Activated CD8-positive, alpha-beta T cell treated with anti-CD3 and anti-CD28 coated beads, Interleukin-2, amount 10 ng/mL, durations not matched to agents 7 days and 5 days (primary cell): Measurements from ENCODE around the gene OR52K2. TPM values are rescaled to one million over a fixed set of nuclear protein-coding genes. Genes with fewer than 3 reads are reported as not detected.

Experiments used
- ATAC-seq: fragments of 150-1000 bp; cut with Tn5 transposase; one replicate; pipeline ENCODE4 v1.10.0; 2021; ENCODE audit warnings: moderate library complexity
- CTCF ChIA-PET: fragments of 350-600 bp; sonication (Branson Sonifier 250); formaldehyde crosslinking; loops from one replicate; lab custom pipeline; 2021; ENCODE audit warnings: antibody characterized with exemption; lab: Charles Lee
- POLR2A ChIA-PET: fragments of 350-600 bp; sonication (Branson Sonifier 250); formaldehyde crosslinking; loops from one replicate; lab custom pipeline; 2021; ENCODE audit warnings: antibody characterized with exemption; lab: Charles Lee
- DNase-seq: peaks from one replicate; pipeline ENCODE4 v3.0.0-alpha.2; 2020
- H3K27ac Mint-ChIP-seq: one replicate; pipeline ENCODE4 v1.8.0; 2021; ENCODE audit warnings: mild to moderate bottlenecking, mixed read lengths
- H3K27me3 Mint-ChIP-seq: one replicate; pipeline ENCODE4 v1.8.0; 2021; ENCODE audit warnings: low read depth, mixed read lengths
- H3K36me3 Mint-ChIP-seq: one replicate; pipeline ENCODE4 v1.8.0; 2021; ENCODE audit warnings: low read depth, mixed read lengths
- H3K4me1 Mint-ChIP-seq: one replicate; pipeline ENCODE4 v1.8.0; 2021; ENCODE audit warnings: low read depth, mixed read lengths
- H3K4me3 Mint-ChIP-seq: one replicate; pipeline ENCODE4 v1.8.0; 2021; ENCODE audit warnings: mild to moderate bottlenecking, mixed read lengths
- H3K9me3 Mint-ChIP-seq: one replicate; pipeline ENCODE4 v1.8.0; 2022; ENCODE audit warnings: mixed read lengths; ENCODE audit not compliant: insufficient read depth
- total RNA-seq, 2 experiments: library from RNA; stranded (reverse); gene quantifications; one replicate each; pipeline ENCODE4 v1.2.3, GENCODE V29; 2021

The OR52K2 gene
- total RNA-seq, 2 experiments from 2014 or later, result not detected

GRCh38 chr11:4459500-4459899 lies 10.4 kb downstream of the OR52K2 start:
- peaks cover 6% of the 10 kb centered on the region for H3K36me3 Mint-ChIP-seq
- CTCF ChIA-PET, result interaction anchor here (1.1 kb wide), 1 partner anchor 278 kb away, joined by 3 read pairs; no protein-coding TSS in a partner anchor
- H3K9me3 Mint-ChIP-seq, result peaks cover 4% of the 10 kb centered on the region
- ATAC-seq (no peak), DNase-seq (no peak)
- peaks cover 22% of the 10 kb centered on the region for H3K4me1 Mint-ChIP-seq
- H3K4me3 Mint-ChIP-seq, result no peak overlapping the region
- POLR2A ChIA-PET, result no interaction called here
- H3K27me3 Mint-ChIP-seq, result peaks cover 9% of the 10 kb centered on the region
- H3K27ac Mint-ChIP-seq, result no peak overlapping the region

DNA sequence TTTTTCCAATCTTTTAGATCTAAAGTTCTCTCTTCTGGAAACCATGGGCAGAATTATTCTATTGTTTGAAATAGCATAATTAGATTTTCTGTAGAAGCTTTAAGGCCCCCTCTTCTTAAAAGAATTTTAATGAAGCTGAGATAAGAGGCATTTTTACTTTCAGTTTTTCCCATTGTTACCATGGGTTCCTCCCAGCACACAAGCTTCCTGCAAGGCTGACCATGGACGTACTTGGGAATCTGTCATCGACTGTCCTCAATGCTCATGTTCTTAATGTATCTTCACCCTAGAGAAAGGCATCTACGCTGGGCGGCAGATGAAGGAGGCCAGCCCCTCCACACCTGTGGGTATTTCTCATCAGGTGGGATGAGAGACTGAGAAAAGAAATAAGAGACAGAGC lies 11.1 kb downstream of the OR52K2 start:
- no peak for DNase-seq
- POLR2A ChIA-PET, result no interaction called here
- peaks cover 16% of the 10 kb centered on the region for H3K4me1 Mint-ChIP-seq
- no peak overlapping the region for H3K4me3 Mint-ChIP-seq
- no peak overlapping the region for H3K27ac Mint-ChIP-seq
- no peak for ATAC-seq
- CTCF ChIA-PET, result no interaction called here
- peaks cover 11% of the 10 kb centered on the region for H3K9me3 Mint-ChIP-seq
- H3K27me3 Mint-ChIP-seq, result peaks cover 12% of the 10 kb centered on the region
- peaks cover 8% of the 10 kb centered on the region for H3K36me3 Mint-ChIP-seq

- H3K4me1 Mint-ChIP-seq, result peaks cover 7% of the 10 kb centered on the region
- CTCF ChIA-PET, result no interaction called here
- H3K36me3 Mint-ChIP-seq, result peaks cover 8% of the 10 kb centered on the region
- no peak overlapping the region for H3K4me3 Mint-ChIP-seq
- DNase-seq (no peak), ATAC-seq (no peak)
- peak overlapping the region; percentile 5 for H3K27ac Mint-ChIP-seq
- H3K9me3 Mint-ChIP-seq, result peaks cover 11% of the 10 kb centered on the region
- peaks cover 13% of the 10 kb centered on the region for H3K27me3 Mint-ChIP-seq
- POLR2A ChIA-PET, result no interaction called here
These were observed 15.4 kb downstream of the OR52K2 start for GRCh38 chr11:4464216-4465159.

DNA sequence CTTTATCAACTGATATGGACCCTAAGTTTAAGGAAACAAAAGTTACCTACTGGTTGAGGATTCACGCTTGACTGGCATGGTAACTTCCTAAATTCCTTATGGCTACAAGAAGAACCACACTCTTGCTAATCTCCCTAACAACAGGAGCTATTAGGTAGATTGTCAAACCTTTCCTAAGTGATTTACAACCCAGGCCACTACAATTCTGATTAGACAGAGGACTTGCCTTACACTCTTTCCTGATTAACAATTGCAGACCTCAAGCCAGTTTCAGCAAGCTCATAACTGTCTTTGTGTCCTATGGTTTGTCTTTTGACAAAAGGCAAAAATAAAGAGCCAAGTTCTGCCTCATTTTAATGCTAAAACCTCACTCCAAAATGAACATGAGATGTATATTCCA lies 16.3 kb downstream of the OR52K2 start:
- Mint-ChIP-seq H3K36me3 (peaks cover 8% of the 10 kb centered on the region), H3K27ac (no peak overlapping the region), H3K27me3 (peaks cover 18% of the 10 kb centered on the region), H3K9me3 (peaks cover 11% of the 10 kb centered on the region), H3K4me1 (peaks cover 5% of the 10 kb centered on the region), H3K4me3 (no peak overlapping the region)
- no peak for ATAC-seq
- POLR2A ChIA-PET, result no interaction called here
- CTCF ChIA-PET, result no interaction called here
- DNase-seq, result no peak

- peaks cover 23% of the 10 kb centered on the region for H3K27me3 Mint-ChIP-seq
- ChIA-PET CTCF (no interaction called here), POLR2A (no interaction called here)
- no peak overlapping the region for H3K27ac Mint-ChIP-seq
- ATAC-seq, result no peak
- peaks cover 11% of the 10 kb centered on the region for H3K9me3 Mint-ChIP-seq
- no peak overlapping the region for H3K4me3 Mint-ChIP-seq
- peaks cover 5% of the 10 kb centered on the region for H3K4me1 Mint-ChIP-seq
- peaks cover 8% of the 10 kb centered on the region for H3K36me3 Mint-ChIP-seq
- DNase-seq, result no peak
These were observed 17.2 kb downstream of the OR52K2 start for GRCh38 chr11:4466131-4466870.

DNA sequence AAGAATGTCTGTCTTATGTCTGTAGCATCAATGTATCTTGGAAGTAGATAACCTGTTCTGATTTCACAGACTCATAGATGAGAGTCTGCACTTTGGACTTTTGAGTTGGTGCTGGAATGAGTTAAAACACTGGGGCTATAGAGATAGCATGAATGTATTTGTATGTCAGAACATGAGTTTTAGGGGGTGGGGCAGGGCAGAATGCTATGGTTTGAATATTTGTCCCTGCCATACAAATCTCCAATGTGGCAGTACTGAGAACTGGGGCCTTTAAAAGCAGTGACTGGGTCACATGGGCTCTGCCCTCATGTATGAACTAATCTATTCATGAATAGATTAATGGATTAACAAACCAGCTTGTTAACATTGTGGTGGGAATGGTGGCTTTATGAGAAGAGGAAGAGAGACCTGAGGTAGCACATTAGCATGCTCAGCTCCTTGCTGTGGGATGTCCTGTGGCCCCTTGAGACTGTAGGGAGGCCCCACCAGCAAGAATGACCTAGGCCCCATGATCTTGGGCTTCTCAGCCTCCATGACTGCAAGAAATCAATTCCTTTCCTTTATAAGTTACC lies 17.9 kb downstream of the OR52K2 start:
- DNase-seq, result no peak
- peaks cover 8% of the 10 kb centered on the region for H3K36me3 Mint-ChIP-seq

DNA sequence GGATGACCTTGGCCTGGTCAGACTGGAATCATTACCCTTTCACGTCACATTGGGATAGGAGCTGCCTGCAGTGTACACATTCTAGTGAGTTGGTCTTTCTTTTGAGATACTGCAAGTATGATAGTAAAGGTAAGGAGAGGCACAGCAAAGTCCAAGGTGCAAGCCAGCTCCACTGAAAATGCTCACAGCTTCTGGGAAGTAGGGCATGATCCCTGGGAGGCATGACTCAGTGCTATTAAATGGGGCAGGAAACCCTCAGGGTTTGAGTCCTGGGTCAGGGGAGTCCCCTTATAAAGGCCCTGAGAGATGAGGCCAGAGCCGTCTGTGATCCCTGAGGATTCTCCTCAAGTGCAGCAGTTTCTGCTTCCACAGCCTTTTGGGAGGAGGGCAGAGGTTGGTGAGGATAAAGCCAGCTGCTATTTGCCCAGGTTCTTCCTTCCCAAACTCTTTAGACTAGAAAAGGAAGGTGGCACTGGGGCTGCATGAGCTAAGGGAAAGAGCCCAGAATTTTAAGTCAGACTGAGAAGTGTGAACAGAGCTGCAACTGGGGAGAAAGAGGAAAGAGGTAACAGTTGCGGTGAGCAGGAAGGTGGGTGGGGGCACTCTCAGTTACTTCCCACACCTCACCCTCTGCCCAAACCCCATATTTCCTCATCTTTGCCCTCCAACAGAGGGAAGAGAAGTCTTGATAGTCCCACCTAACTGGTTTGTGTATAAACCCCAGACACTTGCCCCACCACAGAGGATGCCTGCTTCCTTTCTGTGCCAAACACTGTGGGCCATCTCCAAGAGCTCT lies 18.9 kb downstream of the OR52K2 start:
- Mint-ChIP-seq H3K4me1 (peaks cover 5% of the 10 kb centered on the region), H3K9me3 (peaks cover 11% of the 10 kb centered on the region), H3K36me3 (peaks cover 8% of the 10 kb centered on the region), H3K27me3 (peaks cover 22% of the 10 kb centered on the region), H3K4me3 (no peak overlapping the region), H3K27ac (no peak overlapping the region)
- CTCF ChIA-PET, result no interaction called here
- DNase-seq, result no peak
- POLR2A ChIA-PET, result no interaction called here
- ATAC-seq, result no peak

More for the DNA sequence above, 17.9 kb downstream of the OR52K2 start:
- no peak for ATAC-seq
- peaks cover 23% of the 10 kb centered on the region for H3K27me3 Mint-ChIP-seq
- H3K4me1 Mint-ChIP-seq, result peaks cover 5% of the 10 kb centered on the region
- ChIA-PET CTCF (no interaction called here), POLR2A (no interaction called here)
- peaks cover 11% of the 10 kb centered on the region for H3K9me3 Mint-ChIP-seq
- H3K4me3 Mint-ChIP-seq, result no peak overlapping the region
- no peak overlapping the region for H3K27ac Mint-ChIP-seq

DNA sequence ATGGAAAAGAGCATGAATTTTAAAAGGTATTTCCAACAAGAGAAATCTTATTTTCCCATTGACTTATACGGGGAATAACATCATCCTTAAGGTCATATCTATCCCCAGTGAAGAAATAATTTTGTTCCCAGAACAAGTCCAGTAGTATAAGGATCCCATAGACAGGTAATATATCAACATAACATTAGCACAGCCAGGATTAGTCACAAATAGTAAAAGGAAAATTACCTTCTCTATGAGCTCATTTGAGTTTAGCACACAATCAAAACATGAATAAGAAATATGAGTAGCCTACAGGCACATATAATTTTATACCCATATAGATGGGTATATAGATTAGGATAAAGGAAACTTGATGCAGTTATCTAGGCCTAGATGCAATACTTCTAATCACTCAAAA lies 30.5 kb downstream of the OR52K2 start:
- Mint-ChIP-seq H3K36me3 (no peaks in the 10 kb centered on the region), H3K4me1 (no peaks in the 10 kb centered on the region)
- CTCF ChIA-PET, result interaction anchor here (0.9 kb wide), 1 partner anchor 12 kb away, joined by 3 read pairs; no protein-coding TSS in a partner anchor

DNA sequence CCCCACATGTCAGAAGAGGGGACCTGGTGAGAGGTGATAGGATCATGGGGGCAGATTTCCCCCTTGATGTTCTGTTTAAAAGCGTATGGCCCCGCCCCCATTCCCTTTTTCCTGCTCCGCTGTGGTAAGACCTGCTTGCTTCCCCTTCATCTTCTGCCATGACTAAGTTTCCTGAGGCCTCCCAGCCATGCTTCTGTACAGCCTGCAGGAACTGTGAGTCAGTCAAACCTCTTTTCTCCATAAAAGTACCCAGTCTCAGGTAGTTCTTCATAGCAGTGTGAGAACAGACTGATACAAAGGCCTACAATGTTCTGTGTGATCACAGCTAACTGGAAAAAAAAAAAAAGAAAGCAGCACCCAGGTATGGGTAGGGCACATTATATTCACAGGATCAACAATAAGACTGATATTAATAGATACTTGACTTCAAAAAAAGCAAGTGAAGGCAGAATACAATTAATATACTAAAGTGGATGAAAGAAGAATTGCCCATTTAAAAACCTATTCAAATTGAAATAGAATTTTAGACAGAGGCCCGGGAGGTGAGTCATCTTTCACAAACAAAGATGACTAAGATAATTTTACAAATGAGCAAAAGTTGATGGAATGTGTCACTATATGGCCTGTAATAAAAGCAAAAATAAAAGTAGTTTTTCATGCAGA lies 31.6 kb downstream of the OR52K2 start:
- Mint-ChIP-seq H3K36me3 (no peaks in the 10 kb centered on the region), H3K27me3 (no peaks in the 10 kb centered on the region), H3K4me3 (no peak overlapping the region), H3K4me1 (no peaks in the 10 kb centered on the region), H3K27ac (no peak overlapping the region), H3K9me3 (no peaks in the 10 kb centered on the region)
- DNase-seq (no peak), ATAC-seq (no peak)
- ChIA-PET CTCF (interaction anchor here (0.9 kb wide), 1 partner anchor 11 kb away, joined by 3 read pairs; no protein-coding TSS in a partner anchor), POLR2A (no interaction called here)

More for the DNA sequence above, 30.5 kb downstream of the OR52K2 start:
- no peak for ATAC-seq
- Mint-ChIP-seq H3K4me3 (no peak overlapping the region), H3K9me3 (no peaks in the 10 kb centered on the region), H3K27me3 (no peaks in the 10 kb centered on the region), H3K27ac (no peak overlapping the region)
- POLR2A ChIA-PET, result no interaction called here
- DNase-seq, result no peak

- no peak overlapping the region for H3K4me3 Mint-ChIP-seq
- DNase-seq (no peak), ATAC-seq (no peak)
- POLR2A ChIA-PET, result no interaction called here
- no peaks in the 10 kb centered on the region for H3K4me1 Mint-ChIP-seq
- CTCF ChIA-PET, result no interaction called here
- no peak overlapping the region for H3K27ac Mint-ChIP-seq
- H3K9me3 Mint-ChIP-seq, result no peaks in the 10 kb centered on the region
- H3K27me3 Mint-ChIP-seq, result peaks cover under 1% of the 10 kb centered on the region
- no peaks in the 10 kb centered on the region for H3K36me3 Mint-ChIP-seq
These were observed 32.1 kb downstream of the OR52K2 start for GRCh38 chr11:4481240-4481582.

DNA sequence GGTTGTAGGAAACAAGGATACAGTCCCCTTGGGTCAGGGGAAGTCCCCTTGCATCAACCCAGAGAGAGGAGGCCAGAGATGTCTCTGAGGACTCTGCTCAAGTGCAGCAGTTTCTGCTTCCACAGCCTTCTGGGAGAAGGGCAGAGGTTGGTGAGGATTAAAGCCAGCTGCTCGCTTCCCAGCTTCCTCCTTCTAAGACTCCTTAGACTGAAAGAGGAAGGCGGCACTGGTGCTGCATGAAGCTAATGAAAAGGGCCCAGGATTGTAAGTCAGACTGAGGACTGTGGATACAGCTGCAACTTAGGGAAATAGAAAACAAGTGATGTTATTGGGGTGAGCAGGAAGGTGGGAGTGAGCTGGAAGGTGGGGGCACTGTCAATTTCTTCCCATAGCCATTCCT lies 33.4 kb downstream of the OR52K2 start, which contains the start of gene OR52K1:
Gene OR52K1 (plus strand): TSS at position 202 of the 400 bp plus-strand sequence. CDS start 6,255 bp downstream, outside the sequence.
- H3K27me3 Mint-ChIP-seq, result peaks cover 9% of the 10 kb centered on the region
- H3K36me3 Mint-ChIP-seq, result no peaks in the 10 kb centered on the region
- H3K4me3 Mint-ChIP-seq, result no peak within 1 kb of the TSS
- no peaks in the 10 kb centered on the region for H3K4me1 Mint-ChIP-seq
- H3K27ac Mint-ChIP-seq, result no peak within 1 kb of the TSS
- ATAC-seq (no peak), DNase-seq (no peak)
- H3K9me3 Mint-ChIP-seq, result no peaks in the 10 kb centered on the region
- ChIA-PET POLR2A (no interaction called here), CTCF (interaction anchor here (1.0 kb wide), 1 partner anchor 295 kb away, joined by 4 read pairs; no protein-coding TSS in a partner anchor)
